Stimulated activated CD4-positive, alpha-beta T cell treated with anti-CD3 and anti-CD28 coated beads, Interleukin-2, amount 100 ng/mL, for 4 hours (primary cell): ENCODE measurements around the gene CAPS2.

Experiments
- DNase-seq: peaks from one replicate; pipeline ENCODE4 v3.0.0-alpha.2; 2020; ENCODE audit warnings: low read depth

Gene CAPS2

DNA sequence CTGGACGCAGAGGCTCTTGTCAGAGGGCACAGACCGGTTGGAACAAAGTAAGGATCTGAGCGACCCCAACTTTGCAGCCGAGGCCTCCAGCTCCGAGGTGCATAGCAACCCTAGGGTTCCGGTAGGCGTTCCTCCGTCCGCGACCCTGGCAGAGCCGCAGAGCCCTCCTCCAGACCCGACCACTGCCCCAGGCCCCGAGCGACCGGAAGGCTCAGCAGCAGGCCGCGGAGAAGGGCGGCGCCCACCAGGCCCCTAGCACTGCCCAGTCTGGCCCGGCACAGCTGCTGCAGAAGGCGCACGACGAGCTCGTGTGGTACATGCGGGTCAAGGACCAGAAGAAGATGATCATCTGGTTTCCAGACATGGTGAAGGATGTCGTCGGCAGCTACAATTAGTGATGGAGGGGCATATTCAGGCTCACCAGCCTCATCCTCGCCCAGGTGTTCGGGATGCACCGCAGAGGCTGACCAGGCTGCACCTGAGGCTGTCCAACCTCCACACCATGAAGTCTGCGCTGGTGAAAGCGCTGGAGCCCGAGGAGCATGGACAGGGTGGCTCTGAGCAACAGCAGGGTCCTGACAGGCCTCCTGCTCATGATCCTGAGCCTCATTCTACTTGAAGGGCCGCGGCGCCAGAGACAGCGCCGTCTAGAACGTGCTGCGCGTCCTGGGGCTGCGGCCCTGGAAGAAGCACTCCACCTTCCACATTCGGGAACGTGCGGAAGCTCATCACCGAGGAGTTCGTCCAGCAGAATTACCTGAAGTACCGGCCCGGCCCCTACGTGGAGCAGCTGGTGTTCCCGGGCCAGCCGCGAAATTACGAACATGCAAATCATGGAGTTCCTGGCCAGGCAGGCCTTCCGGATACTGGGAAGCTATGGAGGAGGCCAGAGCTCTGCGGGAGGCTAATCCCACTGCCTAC, 24.5 kb downstream of the CAPS2 start:
- no peak for DNase-seq

DNA sequence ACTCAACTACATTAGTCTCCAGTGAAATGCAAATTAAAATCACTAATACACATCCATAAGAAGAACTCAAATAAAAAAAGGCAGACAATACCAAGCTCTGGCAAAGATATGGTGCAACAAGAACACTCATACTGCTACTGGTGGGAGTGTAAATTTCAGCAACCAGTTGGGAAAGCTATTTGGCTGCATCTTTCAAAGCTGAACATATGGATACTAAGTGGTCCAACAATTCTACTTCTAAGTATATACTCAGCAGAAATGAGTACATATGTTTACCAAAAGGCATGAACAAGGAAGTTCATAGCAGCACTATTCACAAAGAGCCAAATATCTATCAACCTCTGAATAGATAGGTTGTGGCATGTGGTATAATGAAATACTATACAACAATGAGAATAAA, 27.3 kb downstream of the CAPS2 start:
- DNase-seq: no peak

DNA sequence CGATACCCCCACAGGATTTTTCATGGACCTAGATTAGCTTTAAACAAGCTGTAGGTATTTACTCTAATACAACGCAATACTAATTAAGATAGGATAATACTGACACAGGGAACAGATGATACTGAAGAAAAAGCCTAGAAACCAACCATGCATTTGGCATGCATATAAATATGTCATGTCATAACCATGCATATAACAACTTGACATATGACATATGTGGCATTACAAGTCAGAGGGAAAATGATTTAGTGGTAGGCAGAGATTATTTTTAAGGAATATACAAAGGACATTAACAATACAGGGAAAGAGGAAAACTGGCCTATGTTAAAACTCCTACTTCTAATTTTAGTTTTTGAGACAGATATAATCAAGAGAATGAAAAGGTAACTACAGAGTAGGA, 27.9 kb downstream of the CAPS2 start:
- no peak for DNase-seq

DNA sequence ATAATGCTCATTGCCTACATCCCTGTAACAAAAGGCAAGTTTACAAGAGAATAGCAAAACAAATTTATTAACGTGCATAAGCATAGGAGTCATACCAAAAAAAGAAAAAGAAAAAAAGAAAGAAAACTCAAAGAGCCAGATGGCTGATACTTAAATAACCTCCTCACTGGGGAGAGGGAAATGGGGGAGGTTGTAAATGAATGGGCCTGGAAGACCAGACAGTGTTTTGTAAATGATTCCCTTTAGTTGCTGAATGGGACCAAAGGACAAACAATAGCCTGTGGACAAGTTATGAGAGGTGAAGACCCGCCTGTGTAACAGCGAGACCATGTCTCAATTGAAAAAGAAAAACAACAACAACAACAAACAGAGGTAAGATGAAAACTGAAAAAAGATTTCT, 35.3 kb downstream of the CAPS2 start:
- DNase-seq: no peak

DNA sequence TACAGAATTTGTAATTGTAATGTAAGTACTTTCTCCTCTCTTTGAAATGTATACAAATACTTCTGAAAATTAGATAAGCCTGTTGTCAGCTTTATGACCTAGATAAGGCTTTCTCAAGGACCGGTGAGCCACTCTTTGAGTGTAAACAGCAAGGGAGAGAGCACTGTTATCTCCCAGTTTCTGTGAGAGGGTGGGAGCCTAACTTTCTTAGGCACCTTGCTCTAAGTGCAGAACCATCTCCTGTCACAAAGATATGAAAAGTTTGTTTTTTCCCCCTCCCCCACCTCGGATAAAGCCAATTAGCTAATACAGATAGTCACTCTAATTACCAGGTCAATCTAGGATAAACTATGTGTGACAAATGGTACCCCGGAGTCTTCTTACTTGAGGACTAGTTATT, 35.8 kb downstream of the CAPS2 start:
- no peak for DNase-seq

DNA sequence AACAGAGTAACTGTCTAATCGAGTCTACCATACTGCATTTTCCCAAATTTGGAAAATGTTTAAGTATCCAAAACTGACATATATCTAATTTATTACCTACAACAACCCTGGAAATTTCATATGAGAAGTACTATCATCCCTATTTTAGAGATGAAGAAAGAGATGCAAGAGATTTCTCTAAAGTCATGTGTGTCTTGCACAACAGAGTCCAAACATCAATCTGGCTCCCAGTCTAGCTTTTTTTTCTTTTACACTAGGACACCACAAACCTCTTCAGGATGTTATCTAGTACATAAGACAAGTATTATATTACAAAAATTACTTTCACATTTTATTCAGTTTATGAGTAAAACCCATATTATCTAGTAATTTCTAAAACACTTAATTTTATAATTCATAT, 39.1 kb downstream of the CAPS2 start:
- no peak for DNase-seq

DNA sequence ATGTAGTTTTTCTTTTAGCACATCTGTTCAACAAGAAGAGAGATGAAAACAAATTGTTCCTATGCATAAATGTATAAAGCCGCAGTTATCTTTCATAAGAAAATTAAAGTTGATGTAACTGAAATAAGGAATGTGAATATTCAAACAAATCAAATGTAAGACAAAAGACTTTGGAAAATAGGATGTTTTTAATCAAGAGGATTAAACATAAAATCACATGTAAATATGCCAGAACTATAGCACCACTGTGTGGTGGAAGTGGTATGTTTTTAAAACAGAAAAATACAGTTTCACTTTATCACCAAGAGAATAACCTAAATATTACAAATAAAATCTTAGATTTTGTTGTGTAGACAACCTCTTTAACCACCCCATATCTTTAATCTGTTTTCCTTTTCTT, 40.4 kb downstream of the CAPS2 start:
- no peak for DNase-seq

DNA sequence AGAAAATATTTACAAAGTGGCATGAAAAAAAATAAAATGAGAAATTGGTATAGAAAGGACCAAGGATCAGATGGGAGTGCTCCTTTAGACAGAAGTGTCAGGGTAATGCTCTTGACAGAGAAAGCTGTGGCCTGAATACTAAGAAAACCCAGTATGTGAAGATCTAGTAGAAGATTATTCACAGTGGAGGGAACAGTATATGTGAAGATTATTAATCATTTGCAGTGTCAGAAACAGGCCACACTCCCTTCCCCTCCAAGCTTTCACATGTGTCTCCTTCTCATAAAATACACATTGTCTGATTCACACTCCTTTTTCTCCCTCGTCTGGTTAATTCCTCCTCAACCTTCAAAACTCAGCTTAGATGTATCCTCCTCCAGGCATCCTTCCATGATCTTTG, 41.3 kb downstream of the CAPS2 start:
- DNase-seq: no peak

DNA sequence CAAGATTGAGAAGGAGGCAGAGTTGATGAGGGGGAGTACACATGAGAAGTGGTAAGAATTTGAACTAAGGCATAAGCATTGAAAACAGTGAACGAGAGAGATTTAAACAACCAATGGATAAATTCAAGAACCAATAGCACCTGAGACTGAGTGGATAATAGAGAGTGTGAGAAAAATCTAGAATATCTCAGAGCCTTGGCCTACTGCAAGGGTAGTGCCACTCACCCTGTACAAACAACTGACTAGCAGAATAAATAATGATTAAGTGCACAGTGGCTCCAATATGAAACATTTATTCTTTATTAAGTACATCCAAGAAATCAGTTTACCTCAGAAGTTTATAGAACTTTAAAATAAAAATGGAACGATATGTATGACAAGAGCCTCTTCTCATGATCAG, 54.4 kb downstream of the CAPS2 start:
- DNase-seq: no peak

DNA sequence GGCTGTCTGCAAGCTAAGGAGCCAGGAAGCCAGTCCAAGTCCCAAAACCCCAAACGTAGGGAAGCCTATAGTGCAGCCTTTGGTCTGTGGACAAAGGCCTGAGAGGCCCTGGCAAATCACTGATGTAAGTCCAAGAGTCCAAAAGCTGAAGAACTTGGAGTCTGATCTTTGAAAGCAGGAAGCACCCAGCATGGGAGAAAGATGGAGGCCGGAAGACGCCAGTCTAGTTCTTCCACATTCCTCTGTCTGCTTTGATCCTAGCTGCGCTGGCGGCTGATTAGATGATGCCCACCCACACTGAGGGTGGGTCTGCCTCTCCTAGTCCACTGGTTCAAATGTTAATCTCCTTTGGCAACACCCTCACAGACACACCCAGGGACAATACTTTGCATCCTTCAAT, 58.5 kb downstream of the CAPS2 start:
- DNase-seq: no peak

DNA sequence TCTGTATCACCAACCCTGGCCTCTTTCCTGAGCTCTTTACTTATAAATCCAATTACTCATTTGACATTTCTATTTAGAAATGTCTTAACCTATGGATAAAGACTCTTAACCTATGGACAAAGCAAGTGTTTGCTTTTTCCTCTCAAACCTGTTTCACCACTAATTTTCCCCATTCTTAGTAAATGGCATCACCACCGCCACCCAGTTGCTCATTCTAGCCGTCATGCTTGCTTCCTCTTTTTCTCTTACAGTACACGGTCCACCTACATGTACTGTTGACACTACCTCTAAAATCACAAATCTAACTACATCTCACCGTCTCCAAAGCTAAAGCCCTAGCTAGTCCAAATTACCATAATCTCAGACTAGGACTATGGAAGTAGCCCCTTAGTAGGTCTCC, 60.0 kb downstream of the CAPS2 start:
- DNase-seq: no peak

DNA sequence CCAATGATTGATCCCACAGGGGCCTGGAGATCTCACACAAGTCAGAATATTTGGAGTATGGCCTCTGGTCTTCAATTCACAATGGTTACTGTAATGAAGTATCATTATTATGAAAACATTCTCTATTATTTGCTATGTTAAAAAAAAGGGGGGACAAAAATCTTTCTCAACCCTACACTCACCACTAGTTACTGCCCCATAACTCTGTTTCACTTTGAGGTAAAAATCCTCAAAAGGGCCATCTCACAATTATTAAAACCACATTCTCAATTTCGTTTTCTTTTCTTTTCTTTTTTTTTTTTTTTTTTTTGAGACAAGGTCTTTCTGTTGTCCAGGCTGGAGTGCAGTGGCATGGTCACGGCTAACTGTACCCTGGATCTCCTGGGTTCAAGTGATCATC, 60.9 kb downstream of the CAPS2 start:
- DNase-seq: no peak

DNA sequence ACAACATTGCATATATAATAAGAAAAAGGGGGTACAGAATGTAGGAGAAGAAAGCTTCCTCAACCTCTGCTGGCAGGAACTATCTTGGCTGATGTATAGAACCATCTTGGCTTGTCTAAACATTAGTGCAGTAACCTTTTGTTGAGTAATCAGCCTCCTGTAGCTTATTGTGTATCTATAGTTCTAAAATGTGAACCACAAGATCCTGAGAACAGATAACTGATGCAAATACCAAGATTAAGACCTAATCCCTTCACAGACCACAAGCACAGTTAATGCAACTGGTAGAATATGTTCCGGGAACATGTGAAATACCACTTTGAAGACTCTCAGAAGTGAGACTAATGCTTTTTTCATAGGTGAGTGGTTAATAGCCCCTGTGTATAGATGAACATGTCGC, 69.8 kb downstream of the CAPS2 start:
- no peak for DNase-seq

DNA sequence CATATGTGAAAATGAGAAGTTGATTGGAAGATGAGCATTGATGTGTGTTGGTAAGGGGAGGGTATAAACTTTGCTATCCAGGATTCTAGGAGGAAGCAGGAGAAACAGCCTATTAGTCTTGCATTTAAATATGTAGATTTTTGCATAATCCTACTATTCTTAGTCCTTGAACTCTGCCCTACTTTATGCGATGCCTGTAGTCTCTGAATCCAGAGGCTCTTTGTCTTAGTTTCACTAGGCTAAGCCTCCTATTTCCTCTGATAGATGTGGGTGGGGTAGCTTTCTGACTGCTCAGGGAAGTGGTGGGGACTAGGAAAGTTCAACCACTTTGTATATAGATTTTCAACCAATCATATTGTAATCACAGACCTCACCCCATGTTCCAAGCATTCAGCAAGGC, 71.0 kb downstream of the CAPS2 start:
- DNase-seq: no peak

DNA sequence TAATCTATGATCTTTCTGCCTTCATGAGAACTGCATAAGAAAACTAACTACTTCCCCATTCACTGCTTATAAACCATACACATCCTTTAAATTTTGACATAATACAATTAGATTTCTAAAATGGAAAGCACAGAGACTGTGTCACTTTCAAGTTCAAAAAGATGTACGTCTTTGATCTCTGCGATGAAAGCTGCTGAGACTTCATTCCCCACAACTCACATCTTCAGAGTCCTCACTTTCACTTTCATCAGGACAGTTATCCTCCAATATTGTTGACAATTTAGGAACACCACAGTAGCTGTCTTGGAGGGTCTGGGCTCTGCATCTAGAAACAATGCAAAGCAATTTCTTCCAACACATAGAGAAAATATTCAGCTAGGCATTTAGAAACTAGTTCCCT, 72.6 kb downstream of the CAPS2 start:
- DNase-seq: no peak

DNA sequence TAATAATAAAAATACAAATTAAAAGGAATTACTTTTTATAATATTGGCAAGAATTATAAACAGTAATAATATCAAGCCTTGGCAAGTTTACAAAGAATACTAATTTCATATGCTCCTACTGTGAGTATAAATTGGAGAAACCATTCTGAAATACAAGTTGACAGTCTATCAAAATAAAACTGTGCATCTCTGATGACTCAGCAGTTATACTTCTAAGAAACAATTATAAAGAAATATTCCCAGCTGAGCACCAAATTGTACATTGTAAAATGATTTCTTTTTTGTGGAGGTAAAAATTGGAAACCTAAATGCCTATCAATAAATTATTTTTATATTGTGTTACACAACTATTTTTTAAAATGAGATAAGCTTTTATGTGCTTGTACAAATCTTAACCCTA, 85.0 kb downstream of the CAPS2 start:
- DNase-seq: no peak

DNA sequence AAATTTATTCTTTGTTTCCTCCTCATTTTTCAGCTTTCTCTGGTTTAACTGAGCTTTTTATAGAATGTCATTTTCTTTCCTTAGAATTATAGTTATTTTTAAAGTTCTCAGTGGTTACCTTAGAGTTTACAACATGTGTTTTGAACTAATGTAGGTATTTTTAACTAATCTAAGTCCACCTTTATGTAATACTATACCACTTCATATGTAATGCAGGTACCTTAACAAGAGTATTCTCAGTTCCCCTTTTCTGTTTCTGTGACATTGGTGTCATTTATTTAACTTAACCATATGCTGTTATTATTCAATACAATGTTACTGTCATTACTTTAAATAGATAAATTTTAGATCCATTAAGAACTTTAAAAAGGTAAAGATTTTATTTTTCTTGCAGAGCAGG, 90.1 kb downstream of the CAPS2 start:
- DNase-seq: no peak

DNA sequence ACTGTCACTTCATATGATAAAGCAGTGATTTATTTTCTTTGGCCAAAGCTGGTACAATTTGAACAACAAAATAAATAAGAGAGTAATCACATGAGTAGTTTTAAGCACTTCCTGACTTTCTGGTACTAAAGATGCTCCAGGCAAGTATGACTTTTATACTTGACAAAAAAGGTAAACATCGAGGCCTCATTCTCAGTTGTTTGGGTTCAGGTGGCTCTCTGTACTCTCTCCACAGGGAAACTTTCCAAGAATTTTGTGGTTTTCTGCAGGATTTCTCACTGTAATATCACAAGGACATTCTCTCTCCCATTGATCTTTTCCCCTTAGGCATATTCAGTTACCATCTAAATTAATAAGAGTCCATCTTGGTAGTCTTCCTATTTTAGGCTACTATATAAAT, 93.9 kb downstream of the CAPS2 start:
- no peak for DNase-seq

DNA sequence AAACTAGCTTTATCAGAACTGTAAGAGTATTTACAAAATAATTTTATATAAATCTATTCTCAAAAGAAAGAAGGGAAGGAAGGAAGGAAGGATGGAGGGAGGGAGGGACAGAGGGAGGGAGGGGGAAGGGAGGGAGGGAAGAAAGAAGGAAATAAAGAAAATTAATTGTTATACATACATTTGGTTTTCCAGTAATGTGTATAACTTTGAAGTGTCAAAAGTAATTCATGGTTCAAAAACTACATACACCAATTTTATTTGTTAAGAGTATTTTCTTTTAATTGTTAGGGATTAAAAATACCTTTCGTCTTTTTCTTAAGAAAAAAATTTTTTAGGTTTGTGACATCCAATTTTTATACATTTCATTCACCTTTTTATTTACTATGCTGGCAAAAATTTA, 103.0 kb downstream of the CAPS2 start:
- DNase-seq: no peak
